Keratinocyte (primary cell): ENCODE measurements around the gene DCUN1D2. TPM values are rescaled to one million over a fixed set of nuclear protein-coding genes. Genes with fewer than 3 reads are reported as not detected.

ENCODE experiments used
- DNase-seq: peaks from one replicate; pipeline ENCODE4 v3.0.0-alpha.2; 2011; ENCODE audit warnings: low read depth, missing footprints, low spot score
- FAIRE-seq: peaks from 2 replicates; lab custom pipeline; 2011; peaks lifted over from hg19 to GRCh38; lab: Jason Lieb, UNC
- H2AFZ ChIP-seq: 2 replicates; pipeline ENCODE4 v1.6.0; 2012; ENCODE audit warnings: low read length, control low read depth, inconsistent platforms; ENCODE audit not compliant: control insufficient read depth
- H3K27ac ChIP-seq: 2 replicates; pipeline ENCODE4 v1.5.1; 2011; ENCODE audit warnings: low read length; ENCODE audit not compliant: control insufficient read depth, insufficient read depth
- H3K27me3 ChIP-seq: 3 replicates; pipeline ENCODE4 v1.6.0; 2011; ENCODE audit warnings: low read length; ENCODE audit not compliant: control insufficient read depth, insufficient read depth; ENCODE audit errors: extremely low read depth
- H3K36me3 ChIP-seq, 2 experiments: 2 replicates in 1 of 2; 3 replicates in 1 of 2; pipeline ENCODE4 v1.5.1; 2011; ENCODE audit warnings: low read length in 2 of 2, mild to moderate bottlenecking in 1 of 2; ENCODE audit not compliant: control insufficient read depth in 2 of 2, insufficient read depth in 2 of 2; ENCODE audit errors: extremely low read depth in 1 of 2
- H3K4me1 ChIP-seq: 3 replicates; pipeline ENCODE4 v1.5.1; 2011; ENCODE audit warnings: low read length; ENCODE audit not compliant: control insufficient read depth, insufficient read depth; ENCODE audit errors: extremely low read depth
- H3K4me2 ChIP-seq: 3 replicates; pipeline ENCODE4 v1.6.0; 2011; ENCODE audit warnings: low read depth, low read length; ENCODE audit not compliant: control insufficient read depth, insufficient read depth; ENCODE audit errors: extremely low read depth
- H3K4me3 ChIP-seq, 3 experiments: fragments of 200-600 bp in 1 of 3; sonication (generic) in 1 of 3; 2 replicates in 2 of 3; 3 replicates in 1 of 3; pipeline ENCODE4 v1.5.1; 2011 to 2016; ENCODE audit warnings: low read length in 3 of 3, mild to moderate bottlenecking in 3 of 3, control low read depth in 2 of 3, inconsistent platforms in 1 of 3, low read depth in 1 of 3, mixed read lengths in 1 of 3, mixed run types in 1 of 3, moderate library complexity in 1 of 3; ENCODE audit not compliant: control insufficient read depth in 2 of 3, insufficient read depth in 2 of 3; ENCODE audit errors: extremely low read depth in 1 of 3
- H3K79me2 ChIP-seq: 2 replicates; pipeline ENCODE4 v1.6.0; 2012; ENCODE audit warnings: low read length; ENCODE audit not compliant: control insufficient read depth, insufficient read depth
- H3K9ac ChIP-seq: 3 replicates; pipeline ENCODE4 v1.6.0; 2011; ENCODE audit warnings: low read length; ENCODE audit not compliant: control insufficient read depth, insufficient read depth; ENCODE audit errors: extremely low read depth
- H3K9me1 ChIP-seq: 3 replicates; pipeline ENCODE4 v1.6.0; 2011; ENCODE audit warnings: low read length; ENCODE audit not compliant: control insufficient read depth, insufficient read depth; ENCODE audit errors: extremely low read depth
- H3K9me3 ChIP-seq: 2 replicates; pipeline ENCODE4 v1.5.1; 2012; ENCODE audit warnings: low read depth, low read length; ENCODE audit not compliant: control insufficient read depth
- H4K20me1 ChIP-seq: 3 replicates; pipeline ENCODE4 v1.6.0; 2011; ENCODE audit warnings: low read length; ENCODE audit not compliant: control insufficient read depth, insufficient read depth; ENCODE audit errors: extremely low read depth
- EZH2 ChIP-seq: IDR thresholded peaks from one replicate; pipeline ENCODE4 v1.6.1; 2012; ENCODE audit warnings: inconsistent platforms, mild to moderate bottlenecking, low read length, moderate library complexity
- dilution Hi-C: fragments of 300-500 bp; cut with MboI; formaldehyde crosslinking; loops from one replicate; pipeline ENCODE4 v1.7.0; 2020; ENCODE audit warnings: low sequenced_read_pairs; ENCODE audit not compliant: extremely low pct_ligation_motif_present
- polyA plus RNA-seq, 5 experiments: library from polyadenylated mRNA; depleted of rRNA in 3 of 5; stranded (reverse) in 3 of 5; stranded (forward) in 1 of 5; unstranded in 1 of 5; fragments of >200 nt; gene quantifications; 1 replicate in 1 of 5; 2 replicates in 3 of 5; 3 replicates in 1 of 5; pipeline versions ENCODE4 v1.2.1 to v1.2.3, GENCODE V29; 2011 to 2012; ENCODE audit warnings: missing spikeins in 2 of 5, low read depth in 1 of 5, low replicate concordance in 1 of 5
- TF ChIP-seq, protein P1 (sequence below), 3 experiments: IDR thresholded peaks in 1 of 3; conservative IDR thresholded peaks in 1 of 3; optimal IDR thresholded peaks in 1 of 3; 2 replicates in 2 of 3; 3 replicates in 1 of 3; pipeline versions ENCODE3 to v1.5.1; 2011; ENCODE audit warnings: low read length in 3 of 3, mild to moderate bottlenecking in 3 of 3, moderate library complexity in 2 of 3, control low read depth in 1 of 3, inconsistent platforms in 1 of 3; ENCODE audit not compliant: insufficient read depth in 2 of 3; ENCODE audit errors: extremely low read depth in 1 of 3

Gene DCUN1D2
- polyA plus RNA-seq, 1 donor (not counting 4 experiments of a cell fraction or from before 2014, with no cell fraction given), result 9.1 TPM

DNA sequence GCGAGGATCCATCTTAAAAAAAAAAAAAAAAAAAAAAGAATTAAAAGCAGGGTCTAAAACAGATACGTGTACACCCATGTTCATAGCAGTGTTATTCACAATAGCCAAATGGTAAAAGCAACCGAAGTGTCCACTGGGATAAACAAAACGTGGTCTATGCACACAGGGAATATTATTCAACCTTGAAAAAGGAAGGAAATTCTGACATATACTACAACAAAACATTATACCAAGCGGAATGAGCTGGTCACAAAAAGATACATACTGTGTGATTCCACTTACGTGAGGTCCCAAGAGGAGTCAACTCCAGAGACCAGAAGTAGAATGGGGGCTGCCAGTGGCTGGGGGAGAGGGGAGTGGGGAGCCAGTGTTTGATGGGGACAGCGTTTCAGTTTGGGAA is 22.5 kb downstream of the DCUN1D2 start:
- no peaks in the 10 kb centered on the region for H3K27me3 ChIP-seq
- dilution Hi-C loops, result no loop called here
- no peak overlapping the region for H2AFZ ChIP-seq
- H3K9me3 ChIP-seq, result no peaks in the 10 kb centered on the region
- TF ChIP-seq, protein P1, sequence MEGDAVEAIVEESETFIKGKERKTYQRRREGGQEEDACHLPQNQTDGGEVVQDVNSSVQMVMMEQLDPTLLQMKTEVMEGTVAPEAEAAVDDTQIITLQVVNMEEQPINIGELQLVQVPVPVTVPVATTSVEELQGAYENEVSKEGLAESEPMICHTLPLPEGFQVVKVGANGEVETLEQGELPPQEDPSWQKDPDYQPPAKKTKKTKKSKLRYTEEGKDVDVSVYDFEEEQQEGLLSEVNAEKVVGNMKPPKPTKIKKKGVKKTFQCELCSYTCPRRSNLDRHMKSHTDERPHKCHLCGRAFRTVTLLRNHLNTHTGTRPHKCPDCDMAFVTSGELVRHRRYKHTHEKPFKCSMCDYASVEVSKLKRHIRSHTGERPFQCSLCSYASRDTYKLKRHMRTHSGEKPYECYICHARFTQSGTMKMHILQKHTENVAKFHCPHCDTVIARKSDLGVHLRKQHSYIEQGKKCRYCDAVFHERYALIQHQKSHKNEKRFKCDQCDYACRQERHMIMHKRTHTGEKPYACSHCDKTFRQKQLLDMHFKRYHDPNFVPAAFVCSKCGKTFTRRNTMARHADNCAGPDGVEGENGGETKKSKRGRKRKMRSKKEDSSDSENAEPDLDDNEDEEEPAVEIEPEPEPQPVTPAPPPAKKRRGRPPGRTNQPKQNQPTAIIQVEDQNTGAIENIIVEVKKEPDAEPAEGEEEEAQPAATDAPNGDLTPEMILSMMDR (optimal IDR thresholded peaks at IDR 0.05 in 1 of 3, IDR thresholded peaks at IDR 0.05 in 1 of 3, conservative IDR thresholded peaks at IDR 0.05 in 1 of 3; ENCODE audit: extremely low read depth in 1 of 3, insufficient read depth in 2 of 3, low read length in 3 of 3), result no peak
- no peak for TF ChIP-seq EZH2
- FAIRE-seq, result no peak
- DNase-seq, result no peak
- no peaks in the 10 kb centered on the region for H3K79me2 ChIP-seq
- no peak overlapping the region for H3K27ac ChIP-seq
- H3K4me2 ChIP-seq, result no peak overlapping the region
- no peaks in the 10 kb centered on the region for H4K20me1 ChIP-seq
- no peak overlapping the region for H3K4me3 ChIP-seq
- H3K4me1 ChIP-seq, result no peaks in the 10 kb centered on the region
- no peaks in the 10 kb centered on the region for H3K9me1 ChIP-seq
- peaks cover 5 to 6% of the 10 kb centered on the region in 2 experiments for H3K36me3 ChIP-seq
- no peak overlapping the region for H3K9ac ChIP-seq

DNA sequence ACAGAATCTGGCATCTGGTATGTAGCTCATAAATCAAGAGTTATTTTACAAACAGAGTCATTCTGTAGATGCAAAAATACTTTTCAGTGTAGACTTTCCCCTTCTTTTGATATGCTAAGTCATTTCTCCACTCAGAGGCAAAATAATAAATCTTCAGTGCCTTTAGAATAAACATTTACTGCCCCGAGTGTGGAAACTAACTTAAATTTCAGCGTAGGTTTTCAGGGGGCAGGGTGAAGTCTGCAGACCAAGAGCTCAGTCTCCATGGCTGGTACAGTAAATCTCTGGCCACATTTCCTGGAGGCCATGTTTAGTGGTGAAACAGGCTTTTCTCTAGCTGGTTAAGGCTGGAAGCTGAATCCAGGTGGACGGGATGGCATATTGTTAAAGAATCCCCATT is 24.1 kb downstream of the DCUN1D2 start:
- H3K36me3 ChIP-seq, result peaks cover 2 to 4% of the 10 kb centered on the region in 2 experiments
- no peak overlapping the region for H3K9ac ChIP-seq
- H2AFZ ChIP-seq, result no peak overlapping the region
- no peaks in the 10 kb centered on the region for H3K9me3 ChIP-seq
- TF ChIP-seq, protein P1 (optimal IDR thresholded peaks at IDR 0.05 in 1 of 3, IDR thresholded peaks at IDR 0.05 in 1 of 3, conservative IDR thresholded peaks at IDR 0.05 in 1 of 3; ENCODE audit: extremely low read depth in 1 of 3, insufficient read depth in 2 of 3, low read length in 3 of 3), result no peak
- TF ChIP-seq EZH2, result no peak
- dilution Hi-C loops, result no loop called here
- H4K20me1 ChIP-seq, result no peaks in the 10 kb centered on the region
- no peaks in the 10 kb centered on the region for H3K27me3 ChIP-seq
- DNase-seq (no peak), FAIRE-seq (no peak)
- no peak overlapping the region for H3K4me3 ChIP-seq
- H3K79me2 ChIP-seq, result no peaks in the 10 kb centered on the region
- no peak overlapping the region for H3K27ac ChIP-seq
- H3K4me2 ChIP-seq, result no peak overlapping the region
- H3K4me1 ChIP-seq, result no peaks in the 10 kb centered on the region
- no peaks in the 10 kb centered on the region for H3K9me1 ChIP-seq
